Measurements from ENCODE around the gene TNIK.

TNIK gene

GRCh38 chr3:171436380-171436779 is 23.8 kb downstream of the TNIK start:
- no peak overlapping the region for H3K4me2 ChIP-seq
- H3K79me2 ChIP-seq (ENCODE audit: insufficient read depth, low read depth), result no peaks in the 10 kb centered on the region
- no peak overlapping the region for H3K4me3 ChIP-seq (IDR thresholded peaks at IDR 0.05; ENCODE audit: insufficient read depth, low read depth, low read length)
- no peaks in the 10 kb centered on the region for H4K20me1 ChIP-seq (ENCODE audit: insufficient read depth)
- TF ChIP-seq CTCF (conservative IDR thresholded peaks at IDR 0.05; ENCODE audit: low read depth, low read length), result no peak
- no peak overlapping the region for H3K9ac ChIP-seq
- H3K36me3 ChIP-seq (ENCODE audit: insufficient read depth), result no peaks in the 10 kb centered on the region
- H3K4me1 ChIP-seq (ENCODE audit: low read depth, poor library complexity, severe bottlenecking), result no peaks in the 10 kb centered on the region
- H2AFZ ChIP-seq (ENCODE audit: low read depth), result no peak overlapping the region
- H3K27me3 ChIP-seq (ENCODE audit: insufficient read depth, low read depth), result no peaks in the 10 kb centered on the region
- no peak overlapping the region for H3K27ac ChIP-seq

- Histone ChIP-seq H3K27ac (no peak overlapping the region), H3K9ac (no peak overlapping the region), H3K36me3 (ENCODE audit: insufficient read depth) (no peaks in the 10 kb centered on the region), H4K20me1 (ENCODE audit: insufficient read depth) (no peaks in the 10 kb centered on the region), H3K27me3 (ENCODE audit: insufficient read depth, low read depth) (no peaks in the 10 kb centered on the region), H3K79me2 (ENCODE audit: insufficient read depth, low read depth) (no peaks in the 10 kb centered on the region), H2AFZ (ENCODE audit: low read depth) (no peak overlapping the region), H3K4me1 (ENCODE audit: low read depth, poor library complexity, severe bottlenecking) (no peaks in the 10 kb centered on the region), H3K4me3 (IDR thresholded peaks at IDR 0.05; ENCODE audit: insufficient read depth, low read depth, low read length) (no peak overlapping the region), H3K4me2 (no peak overlapping the region)
- no peak for TF ChIP-seq CTCF (conservative IDR thresholded peaks at IDR 0.05; ENCODE audit: low read depth, low read length)
These were observed 24.4 kb downstream of the TNIK start for GRCh38 chr3:171435757-171436156.

- Histone ChIP-seq H3K36me3 (ENCODE audit: insufficient read depth) (no peaks in the 10 kb centered on the region), H3K4me1 (ENCODE audit: low read depth, poor library complexity, severe bottlenecking) (no peaks in the 10 kb centered on the region), H3K4me3 (IDR thresholded peaks at IDR 0.05; ENCODE audit: insufficient read depth, low read depth, low read length) (no peak overlapping the region), H4K20me1 (ENCODE audit: insufficient read depth) (no peaks in the 10 kb centered on the region), H3K9ac (no peak overlapping the region), H3K27ac (no peak overlapping the region), H3K27me3 (ENCODE audit: insufficient read depth, low read depth) (no peaks in the 10 kb centered on the region), H3K4me2 (no peak overlapping the region), H3K79me2 (ENCODE audit: insufficient read depth, low read depth) (no peaks in the 10 kb centered on the region), H2AFZ (ENCODE audit: low read depth) (no peak overlapping the region)
- TF ChIP-seq CTCF (conservative IDR thresholded peaks at IDR 0.05; ENCODE audit: low read depth, low read length), result no peak
These were observed 25.1 kb downstream of the TNIK start for GRCh38 chr3:171435143-171435542.

GRCh38 chr3:171432548-171432947 is 27.7 kb downstream of the TNIK start:
- no peak overlapping the region for H3K27ac ChIP-seq
- H3K36me3 ChIP-seq (ENCODE audit: insufficient read depth), result no peaks in the 10 kb centered on the region
- no peak overlapping the region for H3K9ac ChIP-seq
- H3K79me2 ChIP-seq (ENCODE audit: insufficient read depth, low read depth), result no peaks in the 10 kb centered on the region
- no peaks in the 10 kb centered on the region for H3K27me3 ChIP-seq (ENCODE audit: insufficient read depth, low read depth)
- H3K4me2 ChIP-seq, result no peak overlapping the region
- no peaks in the 10 kb centered on the region for H4K20me1 ChIP-seq (ENCODE audit: insufficient read depth)
- H2AFZ ChIP-seq (ENCODE audit: low read depth), result no peak overlapping the region
- H3K4me1 ChIP-seq (ENCODE audit: low read depth, poor library complexity, severe bottlenecking), result no peaks in the 10 kb centered on the region
- no peak overlapping the region for H3K4me3 ChIP-seq (IDR thresholded peaks at IDR 0.05; ENCODE audit: insufficient read depth, low read depth, low read length)
- no peak for TF ChIP-seq CTCF (conservative IDR thresholded peaks at IDR 0.05; ENCODE audit: low read depth, low read length)

GRCh38 chr3:171431550-171431949 is 28.7 kb downstream of the TNIK start:
- Histone ChIP-seq H3K4me1 (ENCODE audit: low read depth, poor library complexity, severe bottlenecking) (no peaks in the 10 kb centered on the region), H3K4me3 (IDR thresholded peaks at IDR 0.05; ENCODE audit: insufficient read depth, low read depth, low read length) (no peak overlapping the region), H3K27ac (no peak overlapping the region), H2AFZ (ENCODE audit: low read depth) (no peak overlapping the region), H3K27me3 (ENCODE audit: insufficient read depth, low read depth) (no peaks in the 10 kb centered on the region), H4K20me1 (ENCODE audit: insufficient read depth) (no peaks in the 10 kb centered on the region), H3K9ac (no peak overlapping the region), H3K79me2 (ENCODE audit: insufficient read depth, low read depth) (no peaks in the 10 kb centered on the region), H3K4me2 (no peak overlapping the region), H3K36me3 (ENCODE audit: insufficient read depth) (no peaks in the 10 kb centered on the region)
- TF ChIP-seq CTCF (conservative IDR thresholded peaks at IDR 0.05; ENCODE audit: low read depth, low read length), result no peak
